GM10248 (cell line): ENCODE data around the gene NMD3.

Source experiments
- CTCF ChIA-PET: fragments of 300-600 bp; sonication (Branson Sonifier 250); formaldehyde crosslinking; extraction: SDS; loops from one replicate; lab custom pipeline; 2021; ENCODE audit warnings: antibody characterized with exemption; lab: Yijun Ruan, JAX
- POLR2A ChIA-PET: fragments of 350-650 bp; sonication (Branson Sonifier 250); formaldehyde crosslinking; extraction: SDS; loops from one replicate; lab custom pipeline; 2020; ENCODE audit warnings: antibody characterized with exemption; lab: Yijun Ruan, JAX
- DNase-seq: peaks from one replicate; pipeline ENCODE4 v3.0.0; 2012; ENCODE audit errors: extremely low spot score
- TF ChIP-seq, protein P1 (sequence below): IDR thresholded peaks from 2 replicates; pipeline ENCODE4 v1.5.1; 2012; ENCODE audit warnings: mild to moderate bottlenecking, low read depth; ENCODE audit errors: extremely low read depth, missing control alignments, control extremely low read depth

Gene NMD3

DNA sequence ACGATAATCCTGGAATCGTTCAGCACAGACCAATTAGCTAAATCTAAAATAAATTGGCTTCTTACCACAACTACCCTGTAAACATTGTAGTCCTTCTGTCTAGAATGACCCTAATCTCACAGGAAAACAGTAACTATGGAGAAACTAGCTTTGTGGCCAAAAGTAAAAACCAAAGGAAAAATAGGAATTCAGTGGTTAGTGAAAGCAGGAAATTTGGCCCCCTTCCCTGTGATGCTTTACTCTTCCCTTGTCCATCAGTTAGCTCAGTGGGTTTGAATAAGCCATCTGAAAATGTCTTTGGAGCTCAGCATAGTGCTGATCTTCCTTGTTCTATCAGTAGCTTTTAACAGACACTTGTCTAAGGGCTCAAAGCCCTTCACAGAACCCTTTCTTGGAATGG lies 1.6 kb downstream of the NMD3 start:
- ChIA-PET POLR2A (interaction anchor here (0.9 kb wide), 1 partner anchor 9 kb away, joined by 6 read pairs; no protein-coding TSS in a partner anchor), CTCF (interaction anchor here (0.9 to 2.7 kb wide), 7 partner anchors 9 to 266 kb away, joined by 3 to 16 read pairs (median 4); no protein-coding TSS in a partner anchor)
- TF ChIP-seq, protein P1, sequence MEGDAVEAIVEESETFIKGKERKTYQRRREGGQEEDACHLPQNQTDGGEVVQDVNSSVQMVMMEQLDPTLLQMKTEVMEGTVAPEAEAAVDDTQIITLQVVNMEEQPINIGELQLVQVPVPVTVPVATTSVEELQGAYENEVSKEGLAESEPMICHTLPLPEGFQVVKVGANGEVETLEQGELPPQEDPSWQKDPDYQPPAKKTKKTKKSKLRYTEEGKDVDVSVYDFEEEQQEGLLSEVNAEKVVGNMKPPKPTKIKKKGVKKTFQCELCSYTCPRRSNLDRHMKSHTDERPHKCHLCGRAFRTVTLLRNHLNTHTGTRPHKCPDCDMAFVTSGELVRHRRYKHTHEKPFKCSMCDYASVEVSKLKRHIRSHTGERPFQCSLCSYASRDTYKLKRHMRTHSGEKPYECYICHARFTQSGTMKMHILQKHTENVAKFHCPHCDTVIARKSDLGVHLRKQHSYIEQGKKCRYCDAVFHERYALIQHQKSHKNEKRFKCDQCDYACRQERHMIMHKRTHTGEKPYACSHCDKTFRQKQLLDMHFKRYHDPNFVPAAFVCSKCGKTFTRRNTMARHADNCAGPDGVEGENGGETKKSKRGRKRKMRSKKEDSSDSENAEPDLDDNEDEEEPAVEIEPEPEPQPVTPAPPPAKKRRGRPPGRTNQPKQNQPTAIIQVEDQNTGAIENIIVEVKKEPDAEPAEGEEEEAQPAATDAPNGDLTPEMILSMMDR = no peak
- no peak for DNase-seq

GRCh38 chr3:161224786-161225185 lies 3.7 kb downstream of the NMD3 start:
- ChIA-PET POLR2A (interaction anchor here (0.8 kb wide), 1 partner anchor 19 kb away, joined by 3 read pairs; no protein-coding TSS in a partner anchor), CTCF (interaction anchor here (1.9 kb wide), 1 partner anchor 50 kb away, joined by 5 read pairs; no protein-coding TSS in a partner anchor)
- no peak for DNase-seq
- TF ChIP-seq, protein P1 = no peak

DNA sequence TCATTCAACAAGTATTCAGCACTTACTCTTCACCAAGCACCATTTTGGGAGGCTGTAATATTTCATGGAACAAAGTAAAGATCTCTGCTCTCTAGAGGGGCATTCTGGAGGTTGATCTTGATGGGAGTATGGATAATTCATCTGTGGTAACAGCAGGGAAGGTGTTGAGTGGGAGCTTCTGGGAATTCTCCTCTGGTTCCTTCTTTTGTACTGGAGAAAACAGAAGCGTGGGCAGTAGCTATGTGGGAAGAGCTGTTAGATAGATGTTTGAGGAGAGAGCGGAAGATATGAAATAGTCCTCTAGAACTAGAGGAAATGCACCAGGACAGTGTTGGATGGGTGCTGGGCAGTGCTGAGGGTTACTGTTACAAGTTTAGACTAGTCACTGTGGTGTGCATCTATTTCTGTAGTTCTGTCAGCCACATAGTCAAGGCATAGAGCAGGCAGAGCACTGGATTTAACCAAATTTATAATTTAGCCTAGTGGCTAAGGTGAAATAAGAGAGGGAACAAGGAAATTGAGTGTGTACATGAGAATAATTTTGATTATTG lies 9.6 kb downstream of the NMD3 start:
- DNase-seq = no peak
- CTCF ChIA-PET = interaction anchor here (0.6 to 2.5 kb wide), 6 partner anchors 8 to 274 kb away, joined by 3 to 7 read pairs (median 6); no protein-coding TSS in a partner anchor
- POLR2A ChIA-PET = interaction anchor here (0.6 to 1.5 kb wide), 4 partner anchors 8 to 13 kb away, joined by 3 to 6 read pairs (median 4); partner anchors contain the start of gene NMD3
- TF ChIP-seq, protein P1 = no peak

GRCh38 chr3:161231861-161232260 lies 10.8 kb downstream of the NMD3 start:
- CTCF ChIA-PET = interaction anchor here (1.3 to 2.3 kb wide), 2 partner anchors 10 to 275 kb away, joined by 4 to 7 read pairs; no protein-coding TSS in a partner anchor
- POLR2A ChIA-PET = interaction anchor here (1.5 kb wide), 1 partner anchor 9 kb away, joined by 6 read pairs; no protein-coding TSS in a partner anchor
- TF ChIP-seq, protein P1 = no peak
- DNase-seq = no peak

- ChIA-PET CTCF (interaction anchor here (3.5 kb wide), 1 partner anchor 12 kb away, joined by 16 read pairs; the partner anchor contains the start of gene NMD3), POLR2A (interaction anchor here (0.6 kb wide), 1 partner anchor 11 kb away, joined by 6 read pairs; no protein-coding TSS in a partner anchor)
- TF ChIP-seq, protein P1 = no peak
- no peak for DNase-seq
These were observed 12.4 kb downstream of the NMD3 start for GRCh38 chr3:161233557-161233956.

DNA sequence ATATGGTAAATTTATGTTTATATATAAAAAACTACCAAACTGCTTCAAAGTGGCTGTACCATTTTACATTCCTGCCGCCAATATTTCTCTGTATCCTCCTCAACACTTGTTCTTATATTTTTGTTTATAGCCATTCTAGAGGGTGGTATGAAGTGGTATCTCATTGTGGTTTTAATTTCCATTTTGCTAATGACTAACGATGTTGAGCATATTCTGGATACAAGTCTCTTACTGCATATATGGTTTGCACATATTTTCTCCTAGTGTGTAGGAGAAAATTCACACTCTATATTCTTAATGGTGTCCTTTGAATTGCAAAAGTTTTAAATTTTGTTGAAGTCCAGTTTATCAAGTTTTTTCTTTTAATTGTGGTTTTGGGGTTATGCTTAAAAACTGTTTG lies 15.1 kb downstream of the NMD3 start:
- TF ChIP-seq, protein P1 = no peak
- POLR2A ChIA-PET = no interaction called here
- CTCF ChIA-PET = interaction anchor here (1.0 to 3.5 kb wide), 4 partner anchors 9 to 38 kb away, joined by 3 to 16 read pairs (median 4); partner anchors contain the start of gene NMD3
- DNase-seq = no peak
